Measurements from ENCODE around the gene ZNF410.

DNA sequence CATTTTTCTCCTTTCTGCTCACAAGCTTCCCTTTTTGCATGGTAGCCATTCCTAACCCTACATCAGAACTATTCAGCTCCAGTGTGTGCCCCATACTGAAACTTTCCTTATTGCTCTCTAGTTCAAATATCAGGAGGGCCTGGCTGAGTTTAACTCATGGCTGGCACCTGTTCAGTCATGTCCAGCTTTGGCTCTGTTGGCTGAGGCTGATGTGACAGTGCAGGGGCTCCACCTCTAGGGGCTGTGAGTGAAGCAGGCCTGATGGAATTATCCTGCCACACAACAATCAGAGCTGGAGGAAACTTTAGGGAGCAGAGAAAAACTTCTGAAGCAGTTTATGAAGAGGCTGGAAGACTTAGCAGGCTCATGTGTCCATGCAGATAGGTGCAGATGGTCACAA, 71.9 kb downstream of the ZNF410 start:
- no peak for TF ChIP-seq CTCF (IDR thresholded peaks at IDR 0.05)
- TF ChIP-seq POLR2A (IDR thresholded peaks at IDR 0.05) = no peak
- TF ChIP-seq POLR2AphosphoS5 (IDR thresholded peaks at IDR 0.05) = no peak
